ENCODE measurements around the gene SLC25A26. TPM values are rescaled to one million over a fixed set of nuclear protein-coding genes. Genes with fewer than 3 reads are reported as not detected.

SLC25A26 gene
- total RNA-seq, 1 experiment from 2014 or later, result 23.8 TPM

GRCh38 chr3:66385066-66385465 is 164.3 kb downstream of the SLC25A26 start:
- no peaks in the 10 kb centered on the region for H3K79me2 ChIP-seq (ENCODE audit: insufficient read depth, low read length)
- H3K9ac ChIP-seq (ENCODE audit: low read length), result no peak overlapping the region
- H2AFZ ChIP-seq (ENCODE audit: low read depth, low read length, poor library complexity, severe bottlenecking), result no peak overlapping the region
- RAD21 ChIA-PET (ENCODE audit: low non-redundant PET in 1 of 2, low total read pairs in 2 of 2, uncharacterized antibody in 2 of 2, unreplicated experiment in 2 of 2), result no interaction called here
- no peaks in the 10 kb centered on the region for H3K4me1 ChIP-seq (ENCODE audit: control insufficient read depth in 1 of 2, insufficient read depth in 2 of 2, low read length in 2 of 2)
- no TSS peak for BruUV-seq (replicated peaks)
- CTCF ChIA-PET, result no interaction called here
- intact Hi-C loops (cut with micrococcal nuclease), result no loop called here
- H3K9me3 ChIP-seq (ENCODE audit: control insufficient read depth in 1 of 2, insufficient read depth in 1 of 2, low read depth in 1 of 2, low read length in 2 of 2), result no peaks in the 10 kb centered on the region
- H3K27ac ChIP-seq (ENCODE audit: low read depth, low read length), result no peak overlapping the region
- H4K20me1 ChIP-seq (ENCODE audit: insufficient read depth), result no peaks in the 10 kb centered on the region
- TF ChIP-seq SIN3A (IDR thresholded peaks at IDR 0.05; ENCODE audit: low read depth) (no peak), ATF3 (IDR thresholded peaks at IDR 0.05) (no peak), EZH2 (IDR thresholded peaks at IDR 0.05) (no peak), POLR2AphosphoS5 (IDR thresholded peaks at IDR 0.05; ENCODE audit: low read depth, low read length) (no peak), EGR1 (IDR thresholded peaks at IDR 0.05; ENCODE audit: low read depth) (no peak), ZFX (IDR thresholded peaks at IDR 0.05) (no peak), CTCF (IDR thresholded peaks at IDR 0.05 in 2 of 3, conservative IDR thresholded peaks at IDR 0.05 in 1 of 3; ENCODE audit: borderline replicate concordance in 1 of 3, insufficient read depth in 1 of 3, low read depth in 2 of 3, low read length in 2 of 3) (no peak), ZNF274 (IDR thresholded peaks at IDR 0.05; ENCODE audit: low read depth, low read length) (no peak), FOSL1 (IDR thresholded peaks at IDR 0.05; ENCODE audit: low read depth) (no peak), YY1 (IDR thresholded peaks at IDR 0.05; ENCODE audit: extremely low read depth, insufficient replicate concordance, low read depth, low read length) (no peak), CBX3 (IDR thresholded peaks at IDR 0.05; ENCODE audit: low read depth) (no peak), SP1 (IDR thresholded peaks at IDR 0.05; ENCODE audit: low read depth) (no peak), ZBTB33 (IDR thresholded peaks at IDR 0.05; ENCODE audit: extremely low read depth, insufficient replicate concordance, low read length) (no peak), RAD21 (IDR thresholded peaks at IDR 0.05; ENCODE audit: low read depth) (no peak), REST (IDR thresholded peaks at IDR 0.05; ENCODE audit: low read depth) (no peak), TCF7L2 (IDR thresholded peaks at IDR 0.05; ENCODE audit: borderline replicate concordance, extremely low read depth, insufficient read depth, insufficient read length) (no peak), SRF (IDR thresholded peaks at IDR 0.05; ENCODE audit: low read depth) (no peak), ELF1 (IDR thresholded peaks at IDR 0.05; ENCODE audit: borderline replicate concordance, low read depth) (no peak), MAX (IDR thresholded peaks at IDR 0.05) (no peak)
- H3K36me3 ChIP-seq (ENCODE audit: control insufficient read depth in 1 of 2, insufficient read depth in 2 of 2, low read length in 2 of 2), result peaks cover under 1 to 11% of the 10 kb centered on the region in 2 experiments; a peak in 1 of 4 replicates
- no peaks in the 10 kb centered on the region for H3K9me2 ChIP-seq (ENCODE audit: insufficient read depth)
- ATAC-seq (no peak), DNase-seq (ENCODE audit: low read depth, low spot score) (no peak)
- no peak overlapping the region for H3K4me3 ChIP-seq (replicated peaks in 1 of 2; ENCODE audit: low read depth in 1 of 2, low read length in 2 of 2)
- no peak overlapping the region for H3K4me2 ChIP-seq (ENCODE audit: low read length)
- no peaks in the 10 kb centered on the region for H3K27me3 ChIP-seq (ENCODE audit: insufficient read depth, low read length)
- POLR2A ChIA-PET, result no interaction called here

Measured in HCT116 (cell line).